Stimulated activated CD4-positive, alpha-beta T cell treated with anti-CD3 and anti-CD28 coated beads, TNF-alpha, amount 100 ng/mL, for 1 hour (primary cell): Measurements from ENCODE around the gene BMI1.

Experiments
- DNase-seq, 3 donors: peaks; one replicate each; pipeline ENCODE4 v3.0.0-alpha.2; 2020; ENCODE audit warnings: low read depth in 3 of 3, low spot score in 1 of 3

The BMI1 gene

DNA sequence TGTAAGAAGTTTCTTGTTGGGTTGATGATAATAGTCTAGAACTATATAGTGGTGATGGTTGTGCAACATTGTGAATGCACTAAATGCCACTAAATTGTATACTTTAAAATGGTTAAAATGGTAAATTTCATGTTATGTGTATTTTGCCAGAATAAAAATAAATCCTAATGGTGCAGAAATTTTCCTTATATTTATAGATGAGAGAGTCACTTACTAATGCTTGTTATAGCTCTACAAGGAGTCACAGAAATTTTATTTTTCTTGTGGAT lies 45.5 kb downstream of the BMI1 start:
- DNase-seq: no peak

GRCh38 chr10:22366771-22367170 lies 45.9 kb downstream of the BMI1 start:
- no peak for DNase-seq

GRCh38 chr10:22367471-22367870 lies 46.6 kb downstream of the BMI1 start:
- no peak for DNase-seq

GRCh38 chr10:22368402-22368801 lies 47.5 kb downstream of the BMI1 start:
- no peak for DNase-seq

DNA sequence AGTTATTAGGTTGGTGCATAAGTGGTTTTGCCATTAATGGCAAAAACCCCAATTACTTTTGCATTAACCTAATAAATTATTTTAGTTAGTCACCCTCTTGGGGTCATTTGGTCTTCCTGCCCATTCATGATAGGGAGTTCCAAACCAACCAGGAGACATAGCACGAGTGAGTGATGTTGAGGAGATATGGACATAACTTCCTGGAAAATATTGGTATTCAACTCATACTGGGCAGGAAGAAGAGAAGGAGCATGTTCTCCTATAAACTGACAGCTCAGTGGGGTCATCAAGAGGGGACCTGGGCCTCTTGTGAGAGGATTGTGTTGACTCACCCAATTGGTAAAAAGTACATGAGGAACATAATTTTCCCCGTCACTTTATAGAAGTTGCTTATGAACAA lies 48.1 kb downstream of the BMI1 start:
- DNase-seq: no peak

DNA sequence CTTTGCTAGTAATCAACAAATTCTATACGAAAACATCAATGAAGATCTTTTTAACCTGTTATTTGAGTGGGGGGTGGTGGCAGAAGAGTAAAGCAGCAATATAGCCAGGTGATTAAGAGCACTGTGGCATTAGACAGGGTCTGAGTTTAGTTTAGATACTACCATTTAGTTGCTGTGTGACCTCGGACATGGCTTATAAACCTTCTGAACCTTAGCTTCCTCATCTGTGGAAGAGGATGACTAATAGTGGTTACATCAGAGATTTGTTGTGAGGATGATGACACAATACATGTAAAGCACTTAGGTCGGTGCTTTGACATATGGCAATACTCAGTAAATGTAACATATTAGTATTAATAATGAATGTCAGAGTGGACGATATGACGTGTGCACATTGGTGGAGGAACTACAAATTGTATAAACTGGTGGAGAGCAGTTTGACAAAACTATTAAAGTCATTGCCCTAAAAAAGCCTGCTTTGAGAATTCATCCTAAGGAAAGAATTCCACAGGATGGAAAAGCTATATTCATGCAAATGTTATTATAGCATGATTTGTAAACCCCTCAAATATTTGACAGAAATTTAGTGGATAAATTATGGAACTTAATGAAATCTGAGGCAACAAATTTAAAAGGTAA lies 48.7 kb downstream of the BMI1 start:
- DNase-seq: no peak

DNA sequence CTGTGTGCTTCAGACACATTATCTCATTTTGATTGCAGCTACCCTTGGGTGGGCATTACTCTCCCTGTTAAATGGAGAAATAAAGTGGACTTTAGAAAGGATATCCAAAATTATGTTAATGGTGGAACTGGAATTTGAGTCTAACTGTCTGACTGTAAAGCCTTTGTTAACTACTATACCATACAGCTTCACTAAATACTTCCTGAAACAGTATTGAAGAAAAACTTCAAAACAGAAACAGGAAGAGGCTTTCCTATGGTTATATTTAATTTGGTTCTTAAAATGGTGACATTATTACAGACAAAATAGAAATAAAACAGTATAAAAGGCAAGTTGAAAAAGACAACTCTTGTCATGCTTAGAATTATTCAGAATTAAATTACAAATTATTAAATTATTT lies 49.4 kb downstream of the BMI1 start:
- DNase-seq: no peak

DNA sequence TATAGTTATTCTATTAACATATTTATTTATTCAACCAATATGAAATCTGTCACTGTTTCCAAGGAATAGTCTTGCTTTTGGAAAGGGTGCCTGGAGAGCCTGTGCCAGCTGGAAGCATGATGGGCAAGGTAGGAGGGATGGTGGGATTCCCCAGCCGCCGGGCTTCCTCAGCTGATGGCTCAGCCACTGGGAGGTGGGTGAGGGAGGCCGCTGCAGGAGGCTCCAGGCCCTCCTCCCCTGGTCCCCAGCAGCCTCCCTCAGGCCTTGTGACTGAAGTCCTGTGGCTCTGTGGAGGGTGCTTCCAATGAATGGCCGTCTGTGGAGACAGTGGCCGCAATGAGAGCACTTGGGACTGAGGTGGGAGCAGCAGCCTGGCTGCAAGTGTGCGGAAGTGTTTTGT lies 51.4 kb downstream of the BMI1 start:
- DNase-seq: no peak

GRCh38 chr10:22372917-22373316 lies 52.0 kb downstream of the BMI1 start:
- DNase-seq: no peak

GRCh38 chr10:22374489-22375126 lies 53.7 kb downstream of the BMI1 start:
- no peak for DNase-seq

DNA sequence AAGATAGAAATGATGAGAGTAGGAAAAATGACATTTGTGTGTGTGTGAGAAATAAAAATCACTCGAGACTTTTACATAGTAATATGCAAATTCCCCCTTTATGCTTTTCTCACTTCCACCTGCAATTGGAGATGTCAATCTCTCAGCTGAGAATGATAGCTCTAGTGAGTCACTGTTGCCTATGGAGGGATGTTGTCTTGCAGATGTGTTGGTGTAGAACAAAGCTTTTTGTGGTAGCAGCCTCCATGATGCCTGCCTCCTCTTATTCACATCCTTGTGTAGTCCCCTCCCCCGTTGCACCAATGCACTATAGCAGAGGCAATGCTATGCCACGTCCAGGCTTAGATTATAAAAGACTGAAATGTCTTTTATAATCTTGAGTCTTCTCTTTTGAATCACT lies 58.2 kb downstream of the BMI1 start:
- DNase-seq: no peak
